Thyroid gland (tissue), 4 donors: ENCODE results near the gene TBC1D22A. TPM values are rescaled to one million over a fixed set of nuclear protein-coding genes. Genes with fewer than 3 reads are reported as not detected.

ENCODE experiments used
- DNase-seq, 2 donors: peaks; one replicate each; pipeline ENCODE4 v3.0.0-alpha.2; 2019
- H3K27ac ChIP-seq, 3 donors: fragments of 200-600 bp; sonication (generic); 1 replicate in 2 of 3; 2 replicates in 1 of 3; pipeline ENCODE4 v1.5.1; 2016 to 2019; ENCODE audit warnings: mild to moderate bottlenecking in 1 of 3, moderate library complexity in 1 of 3
- H3K27me3 ChIP-seq: fragments of 200-600 bp; sonication (generic); one replicate; pipeline ENCODE4 v1.5.1; 2019
- H3K36me3 ChIP-seq, 2 donors: fragments of 200-600 bp; sonication (generic); one replicate each; pipeline ENCODE4 v1.5.1; 2016 to 2019
- H3K4me1 ChIP-seq, 2 donors: fragments of 200-600 bp; sonication (generic); one replicate each; pipeline ENCODE4 v1.5.1; 2017 to 2019
- H3K4me3 ChIP-seq, 3 donors: fragments of 200-600 bp; sonication (generic); replicated peaks in 1 of 3; 1 replicate in 2 of 3; 2 replicates in 1 of 3; pipeline ENCODE4 v1.5.1; 2016; ENCODE audit warnings: mild to moderate bottlenecking in 1 of 3
- H3K9me3 ChIP-seq: fragments of 200-600 bp; sonication (generic); one replicate; pipeline ENCODE4 v1.5.1; 2017
- POLR2A ChIP-seq, 2 donors: fragments of 450-650 bp; IDR thresholded peaks; one replicate each; pipeline ENCODE4 v1.6.1; 2017; ENCODE audit warnings: antibody characterized with exemption in 2 of 2, mild to moderate bottlenecking in 2 of 2, moderate library complexity in 1 of 2
- whole genome bisulfite sequencing, 2 donors: methylation state at CpG; one replicate each; pipeline ENCODE4 v1.1.5; 2017; 5-methylcytosine and 5-hydroxymethylcytosine counted together
- intact Hi-C: fragments of 100-400 bp; cut with DNase I; formaldehyde crosslinking; loops from one replicate; pipeline ENCODE4 v1.15.1; 2023
- total RNA-seq, 4 donors: library from RNA; depleted of rRNA; stranded (reverse); fragments of >200 nt; gene quantifications; one replicate each; pipeline ENCODE4 v1.2.3, GENCODE V29; 2016
- TF ChIP-seq, protein P1 (sequence below), 6 experiments: fragments of 200-600 bp in 3 of 6; fragments of 450-650 bp in 3 of 6; sonication (generic) in 3 of 6; IDR thresholded peaks; one replicate each; pipeline ENCODE4 v1.5.1; 2016 to 2019; ENCODE audit warnings: antibody characterized with exemption in 6 of 6, mild to moderate bottlenecking in 2 of 6, inconsistent platforms in 1 of 6, moderate library complexity in 1 of 6

The TBC1D22A gene
- total RNA-seq, 4 donors from 2014 or later: 26.7 to 34.6 (median 33.2) TPM

GRCh38 chr22:46958658-46959057, 196.2 kb downstream of the TBC1D22A start:
- no peaks in the 10 kb centered on the region for H3K36me3 ChIP-seq
- H3K27me3 ChIP-seq: no peaks in the 10 kb centered on the region
- H3K27ac ChIP-seq: no peak overlapping the region
- H3K4me1 ChIP-seq: no peaks in the 10 kb centered on the region
- WGBS, 2 donors: 78 to 82% methylated on average over 10 of the region's 10 CpGs
- no peak for DNase-seq
- H3K9me3 ChIP-seq: no peaks in the 10 kb centered on the region
- TF ChIP-seq POLR2A (IDR thresholded peaks at IDR 0.05): no peak
- TF ChIP-seq, protein P1, sequence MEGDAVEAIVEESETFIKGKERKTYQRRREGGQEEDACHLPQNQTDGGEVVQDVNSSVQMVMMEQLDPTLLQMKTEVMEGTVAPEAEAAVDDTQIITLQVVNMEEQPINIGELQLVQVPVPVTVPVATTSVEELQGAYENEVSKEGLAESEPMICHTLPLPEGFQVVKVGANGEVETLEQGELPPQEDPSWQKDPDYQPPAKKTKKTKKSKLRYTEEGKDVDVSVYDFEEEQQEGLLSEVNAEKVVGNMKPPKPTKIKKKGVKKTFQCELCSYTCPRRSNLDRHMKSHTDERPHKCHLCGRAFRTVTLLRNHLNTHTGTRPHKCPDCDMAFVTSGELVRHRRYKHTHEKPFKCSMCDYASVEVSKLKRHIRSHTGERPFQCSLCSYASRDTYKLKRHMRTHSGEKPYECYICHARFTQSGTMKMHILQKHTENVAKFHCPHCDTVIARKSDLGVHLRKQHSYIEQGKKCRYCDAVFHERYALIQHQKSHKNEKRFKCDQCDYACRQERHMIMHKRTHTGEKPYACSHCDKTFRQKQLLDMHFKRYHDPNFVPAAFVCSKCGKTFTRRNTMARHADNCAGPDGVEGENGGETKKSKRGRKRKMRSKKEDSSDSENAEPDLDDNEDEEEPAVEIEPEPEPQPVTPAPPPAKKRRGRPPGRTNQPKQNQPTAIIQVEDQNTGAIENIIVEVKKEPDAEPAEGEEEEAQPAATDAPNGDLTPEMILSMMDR (IDR thresholded peaks at IDR 0.05): no peak
- no peak overlapping the region for H3K4me3 ChIP-seq
- intact Hi-C loops: no loop called here

DNA sequence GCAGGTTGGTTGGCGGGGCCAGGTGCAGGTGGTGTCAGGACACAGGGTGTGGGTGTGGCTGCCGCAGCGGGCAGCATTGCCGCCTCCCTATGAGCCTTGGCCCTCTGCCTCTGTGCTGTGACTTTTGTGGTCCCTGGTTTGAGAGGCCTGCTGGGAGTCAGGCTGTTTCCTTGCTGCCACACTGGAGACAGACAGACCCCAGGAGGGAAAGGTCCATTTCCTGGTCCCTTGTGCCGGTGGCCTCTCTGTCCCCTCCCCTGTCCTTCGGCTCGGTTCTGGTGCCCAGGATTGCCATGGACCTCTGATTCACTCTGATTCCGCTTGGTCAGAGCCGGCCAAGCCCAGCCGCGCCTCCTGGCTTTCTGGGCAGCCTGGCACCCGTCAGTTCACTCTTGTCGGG, 196.9 kb downstream of the TBC1D22A start:
- no peak overlapping the region for H3K27ac ChIP-seq
- H3K9me3 ChIP-seq: no peaks in the 10 kb centered on the region
- no peak overlapping the region for H3K4me3 ChIP-seq
- no peaks in the 10 kb centered on the region for H3K36me3 ChIP-seq
- no peaks in the 10 kb centered on the region for H3K27me3 ChIP-seq
- WGBS, 2 donors: 83 to 95% methylated on average over 8 to 13 of the region's 13 CpGs
- DNase-seq: no peak
- H3K4me1 ChIP-seq: no peaks in the 10 kb centered on the region
- TF ChIP-seq, protein P1 (IDR thresholded peaks at IDR 0.05): no peak
- no peak for TF ChIP-seq POLR2A (IDR thresholded peaks at IDR 0.05)
- intact Hi-C loops: no loop called here

- Histone ChIP-seq H3K36me3 (no peaks in the 10 kb centered on the region), H3K27ac (no peak overlapping the region), H3K4me1 (no peaks in the 10 kb centered on the region), H3K4me3 (no peak overlapping the region), H3K9me3 (no peaks in the 10 kb centered on the region), H3K27me3 (no peaks in the 10 kb centered on the region)
- WGBS, 2 donors: 84 to 91% methylated on average over 16 to 17 of the region's 17 CpGs
- TF ChIP-seq, protein P1 (IDR thresholded peaks at IDR 0.05): no peak
- TF ChIP-seq POLR2A (IDR thresholded peaks at IDR 0.05): no peak
- no peak for DNase-seq
- intact Hi-C loops: no loop called here
These were observed 199.3 kb downstream of the TBC1D22A start for GRCh38 chr22:46961591-46962295.

- Histone ChIP-seq H3K27ac (no peak overlapping the region), H3K4me1 (no peaks in the 10 kb centered on the region), H3K27me3 (no peaks in the 10 kb centered on the region), H3K9me3 (no peaks in the 10 kb centered on the region), H3K4me3 (no peak overlapping the region), H3K36me3 (no peaks in the 10 kb centered on the region)
- TF ChIP-seq, protein P1 (IDR thresholded peaks at IDR 0.05): no peak
- TF ChIP-seq POLR2A (IDR thresholded peaks at IDR 0.05): no peak
- 62 to 68% methylated on average over 5 of the region's 5 CpGs for WGBS, 2 donors
- intact Hi-C loops: no loop called here
- no peak for DNase-seq
These were observed 200.0 kb downstream of the TBC1D22A start for GRCh38 chr22:46962406-46962805.

GRCh38 chr22:46963672-46964545, 201.5 kb downstream of the TBC1D22A start:
- DNase-seq: no peak
- Histone ChIP-seq H3K4me3 (no peak overlapping the region), H3K4me1 (no peaks in the 10 kb centered on the region), H3K27me3 (no peaks in the 10 kb centered on the region), H3K27ac (no peak overlapping the region), H3K36me3 (no peaks in the 10 kb centered on the region), H3K9me3 (no peaks in the 10 kb centered on the region)
- intact Hi-C loops: no loop called here
- TF ChIP-seq, protein P1 (IDR thresholded peaks at IDR 0.05): no peak
- TF ChIP-seq POLR2A (IDR thresholded peaks at IDR 0.05): no peak
- 88% methylated on average over 13 to 15 of the region's 16 CpGs for WGBS, 2 donors
